ENCODE data around the gene ACBD3.

Gene ACBD3

DNA sequence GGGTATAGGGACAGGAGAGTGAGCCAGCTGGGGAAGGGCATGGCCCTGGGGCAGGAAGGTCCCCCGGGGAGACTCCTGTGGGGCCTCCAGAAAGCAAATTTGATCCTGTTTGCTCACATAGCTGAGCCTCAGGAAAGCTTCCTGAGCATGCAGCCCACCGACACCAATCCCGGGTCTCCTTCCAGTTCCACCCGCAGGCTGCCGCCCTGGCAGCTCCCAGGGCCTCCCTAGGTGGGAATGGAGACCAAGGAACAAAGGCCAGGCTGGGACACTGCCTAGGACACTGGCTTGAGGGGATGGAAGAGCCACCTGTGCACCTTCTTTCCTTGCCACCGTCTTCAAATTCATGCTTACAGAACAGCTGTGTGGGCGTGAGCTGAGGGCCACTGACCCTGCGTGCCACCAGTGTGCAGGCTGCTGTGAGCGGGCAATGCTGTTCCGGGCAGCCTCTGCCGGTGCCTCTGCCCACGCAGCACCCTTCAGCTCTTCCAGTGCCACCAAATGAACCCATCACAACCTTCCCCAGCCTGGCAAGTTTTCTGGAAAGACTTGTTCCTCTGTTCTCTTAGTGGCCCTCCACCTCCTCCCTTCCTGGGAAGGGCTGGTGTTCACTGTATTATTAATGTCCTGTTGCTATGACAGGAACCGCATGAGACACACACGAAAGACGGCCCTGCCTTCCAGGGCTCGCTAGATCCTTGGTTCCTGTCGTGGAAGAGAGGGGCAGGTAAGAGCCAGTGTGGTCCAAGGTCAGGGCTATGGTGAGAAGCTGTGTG is 53.6 kb downstream of the ACBD3 start:
- DNase-seq (ENCODE audit: low spot score) = peak; percentile 31
- in situ Hi-C loops (cut with MboI; ENCODE audit: low pct_unique_long_range_greater_than_20kb, low sequenced_read_pairs, unreplicated experiment) = loop anchor here (5.0 to 10.0 kb wide), 2 partner anchors 54 to 202 kb away; partner anchors contain the start of gene ACBD3
- TF ChIP-seq, protein P1, sequence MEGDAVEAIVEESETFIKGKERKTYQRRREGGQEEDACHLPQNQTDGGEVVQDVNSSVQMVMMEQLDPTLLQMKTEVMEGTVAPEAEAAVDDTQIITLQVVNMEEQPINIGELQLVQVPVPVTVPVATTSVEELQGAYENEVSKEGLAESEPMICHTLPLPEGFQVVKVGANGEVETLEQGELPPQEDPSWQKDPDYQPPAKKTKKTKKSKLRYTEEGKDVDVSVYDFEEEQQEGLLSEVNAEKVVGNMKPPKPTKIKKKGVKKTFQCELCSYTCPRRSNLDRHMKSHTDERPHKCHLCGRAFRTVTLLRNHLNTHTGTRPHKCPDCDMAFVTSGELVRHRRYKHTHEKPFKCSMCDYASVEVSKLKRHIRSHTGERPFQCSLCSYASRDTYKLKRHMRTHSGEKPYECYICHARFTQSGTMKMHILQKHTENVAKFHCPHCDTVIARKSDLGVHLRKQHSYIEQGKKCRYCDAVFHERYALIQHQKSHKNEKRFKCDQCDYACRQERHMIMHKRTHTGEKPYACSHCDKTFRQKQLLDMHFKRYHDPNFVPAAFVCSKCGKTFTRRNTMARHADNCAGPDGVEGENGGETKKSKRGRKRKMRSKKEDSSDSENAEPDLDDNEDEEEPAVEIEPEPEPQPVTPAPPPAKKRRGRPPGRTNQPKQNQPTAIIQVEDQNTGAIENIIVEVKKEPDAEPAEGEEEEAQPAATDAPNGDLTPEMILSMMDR (IDR thresholded peaks at IDR 0.05; ENCODE audit: extremely low read depth, insufficient read depth, missing control alignments) = no peak

DNA sequence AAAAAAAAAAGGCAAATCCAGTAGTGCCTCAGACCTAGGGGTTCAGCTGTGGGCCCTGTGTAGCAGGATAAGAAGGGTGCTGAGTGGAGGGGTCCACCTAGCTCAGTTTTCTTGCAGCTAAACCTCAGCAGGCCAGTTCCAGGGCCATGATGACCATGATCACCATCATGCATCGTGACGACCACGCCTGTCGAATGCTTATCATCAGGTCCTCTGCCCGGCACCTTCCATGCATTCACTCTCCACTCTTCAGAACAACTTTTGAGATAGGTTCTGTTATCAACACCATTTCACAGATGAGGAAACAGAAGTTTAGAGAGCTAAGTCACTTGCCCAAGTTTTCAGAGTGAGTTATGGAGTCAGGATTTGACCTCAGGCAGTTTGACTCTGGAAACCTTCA is 54.9 kb downstream of the ACBD3 start:
- in situ Hi-C loops (cut with MboI; ENCODE audit: low pct_unique_long_range_greater_than_20kb, low sequenced_read_pairs, unreplicated experiment) = loop anchor here (5.0 to 10.0 kb wide), 2 partner anchors 56 to 203 kb away; partner anchors contain the start of gene ACBD3
- DNase-seq (ENCODE audit: low spot score) = peak; percentile 8
- TF ChIP-seq, protein P1 (IDR thresholded peaks at IDR 0.05; ENCODE audit: extremely low read depth, insufficient read depth, missing control alignments) = no peak

DNA sequence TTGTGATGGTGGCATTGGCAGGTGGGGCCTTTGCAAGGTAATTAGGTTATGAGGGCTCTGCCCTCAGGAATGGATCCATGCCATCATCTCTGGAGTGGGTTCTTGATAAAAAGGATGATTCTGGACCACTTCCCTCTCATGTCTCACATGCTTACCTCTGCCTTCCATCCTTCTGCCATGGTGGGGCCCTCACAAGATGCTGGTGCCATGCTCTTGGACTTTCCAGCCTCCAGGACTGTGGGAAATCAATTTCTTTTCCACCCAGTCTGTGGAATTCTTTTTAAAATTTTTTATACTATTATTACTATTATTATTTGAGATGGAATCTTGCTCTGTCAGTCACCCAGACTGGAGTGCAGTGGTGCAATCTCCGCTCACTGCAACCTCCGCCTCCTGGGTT is 57.3 kb downstream of the ACBD3 start:
- in situ Hi-C loops (cut with MboI; ENCODE audit: low pct_unique_long_range_greater_than_20kb, low sequenced_read_pairs, unreplicated experiment) = no loop called here

DNA sequence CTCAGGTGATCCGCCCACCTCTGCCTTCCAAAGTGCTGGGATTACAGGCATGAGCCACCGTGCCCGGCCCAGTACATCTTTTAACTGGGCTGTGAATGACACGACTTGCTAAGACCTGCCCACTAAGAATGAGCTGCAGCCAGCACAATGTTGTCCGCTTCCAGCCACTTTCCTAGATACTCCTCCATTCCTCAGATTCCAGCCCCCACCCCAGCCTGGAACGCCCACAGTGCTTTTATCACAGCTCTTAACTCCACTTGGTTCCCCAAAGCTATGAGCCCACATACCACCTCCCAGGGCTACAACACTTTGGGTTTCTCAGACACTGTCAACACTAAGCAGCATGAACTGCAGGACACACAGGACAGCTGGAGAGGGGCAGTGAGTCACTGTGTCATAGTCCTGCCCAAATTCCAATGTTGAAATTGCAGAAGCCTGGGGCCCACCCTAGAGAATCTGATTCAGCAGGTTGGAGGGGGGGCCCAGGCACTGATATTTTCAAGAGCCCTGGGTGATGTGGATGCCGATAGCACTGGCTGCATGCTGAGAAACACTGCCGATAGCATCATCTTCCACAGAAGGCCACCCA is 58.0 kb downstream of the ACBD3 start:
- DNase-seq (ENCODE audit: low spot score) = no peak
- in situ Hi-C loops (cut with MboI; ENCODE audit: low pct_unique_long_range_greater_than_20kb, low sequenced_read_pairs, unreplicated experiment) = no loop called here
- TF ChIP-seq, protein P1 (IDR thresholded peaks at IDR 0.05; ENCODE audit: extremely low read depth, insufficient read depth, missing control alignments) = no peak

More for the DNA sequence above, 57.3 kb downstream of the ACBD3 start:
- TF ChIP-seq, protein P1 (IDR thresholded peaks at IDR 0.05; ENCODE audit: extremely low read depth, insufficient read depth, missing control alignments) = no peak
- DNase-seq (ENCODE audit: low spot score) = no peak

DNA sequence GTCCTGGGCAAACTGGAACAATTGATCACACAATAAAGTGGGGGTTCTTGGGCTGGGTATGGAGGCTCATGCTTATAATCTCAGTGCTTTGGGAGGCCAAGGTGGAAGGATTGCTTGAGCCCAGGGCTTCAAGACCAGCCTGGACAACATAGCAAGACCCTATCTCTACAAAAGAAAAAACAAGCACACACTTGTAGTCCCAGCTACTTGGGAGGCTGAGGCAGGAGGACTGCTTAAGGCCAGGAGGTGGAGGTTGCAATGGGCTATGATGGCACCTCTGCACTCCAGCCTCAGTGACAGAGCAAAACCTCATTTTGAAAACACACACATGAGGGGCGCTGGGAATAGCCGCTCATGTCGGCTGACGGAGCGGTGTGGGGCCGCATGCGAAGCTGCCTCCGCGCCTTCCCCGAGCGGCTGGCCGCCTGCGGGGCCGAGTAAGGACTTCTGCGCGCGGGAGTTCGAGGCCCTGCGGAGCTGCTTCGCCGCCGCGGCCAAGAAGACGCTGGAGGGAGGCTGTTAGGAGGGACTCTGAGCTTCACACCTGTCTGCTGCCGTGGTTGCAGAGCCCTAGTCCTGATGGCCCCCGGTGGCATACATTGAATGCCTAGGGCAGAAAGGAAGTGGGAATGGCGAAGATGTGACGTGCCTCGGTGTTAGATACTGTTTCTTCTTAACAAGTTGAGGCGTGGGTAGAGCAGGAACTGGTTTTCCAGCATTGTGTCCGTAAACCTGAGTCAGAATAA is 59.5 kb downstream of the ACBD3 start:
- no peak for DNase-seq (ENCODE audit: low spot score)
- in situ Hi-C loops (cut with MboI; ENCODE audit: low pct_unique_long_range_greater_than_20kb, low sequenced_read_pairs, unreplicated experiment) = no loop called here
- TF ChIP-seq, protein P1 (IDR thresholded peaks at IDR 0.05; ENCODE audit: extremely low read depth, insufficient read depth, missing control alignments) = no peak

DNA sequence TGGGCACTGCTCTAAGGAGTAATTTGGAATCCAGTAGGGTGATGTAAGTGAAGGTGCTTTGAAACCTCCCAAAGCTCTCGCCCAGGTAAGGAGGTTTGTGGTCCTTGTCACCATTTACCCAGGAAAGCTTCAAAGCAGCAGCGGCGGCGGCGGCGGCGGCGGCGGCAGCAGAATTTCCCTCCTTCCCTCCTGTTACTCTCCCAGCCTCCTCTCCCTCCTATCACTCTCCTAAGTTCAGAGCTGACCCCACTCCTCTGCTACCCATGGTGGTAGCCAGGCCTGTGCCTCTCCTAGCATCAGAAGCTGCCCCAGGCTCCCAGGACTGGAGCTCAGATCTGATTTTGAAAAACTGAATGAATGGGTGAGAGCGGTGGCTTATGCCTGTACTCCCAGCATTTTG is 60.7 kb downstream of the ACBD3 start:
- in situ Hi-C loops (cut with MboI; ENCODE audit: low pct_unique_long_range_greater_than_20kb, low sequenced_read_pairs, unreplicated experiment) = no loop called here
- peak; percentile 13 for DNase-seq (ENCODE audit: low spot score)
- TF ChIP-seq, protein P1 (IDR thresholded peaks at IDR 0.05; ENCODE audit: extremely low read depth, insufficient read depth, missing control alignments) = no peak
